ENCODE measurements around the gene NUP37.
A peak's percentile ranks its signal among the peaks of the same experiment; 100 is the strongest.
"Not testable (repeated sequence)": the region's sequence is repeated elsewhere in the genome, so short reads cannot be mapped to it uniquely, and the experiment has no call there.

The NUP37 gene

GRCh38 chr12:102095677-102096263 lies 24.1 kb downstream of the NUP37 start:
- H3K9me3 ChIP-seq (ENCODE audit: control insufficient read depth in 1 of 2, low read length in 2 of 2): no peaks in the 10 kb centered on the region
- H3K4me1 ChIP-seq (ENCODE audit: control insufficient read depth in 1 of 2, insufficient read depth in 2 of 2, low read length in 2 of 2): peaks cover 0 to 3% of the 10 kb centered on the region in 2 donors
- H3K27ac ChIP-seq (ENCODE audit: low read depth, low read length): no peak overlapping the region
- no peak overlapping the region for H3K4me3 ChIP-seq (ENCODE audit: low read depth in 1 of 2, low read length in 2 of 2)
- peaks cover 9 to 11% of the 10 kb centered on the region in 2 donors for H3K36me3 ChIP-seq (ENCODE audit: control insufficient read depth in 1 of 2, insufficient read depth in 2 of 2, low read length in 2 of 2)
- no peak overlapping the region for H3K9ac ChIP-seq (ENCODE audit: low read depth in 1 of 2, low read length in 2 of 2)
- no peaks in the 10 kb centered on the region for H3K27me3 ChIP-seq (ENCODE audit: control insufficient read depth in 1 of 2, insufficient read depth in 2 of 2, low read length in 2 of 2)

GRCh38 chr12:102093319-102093718 lies 26.6 kb downstream of the NUP37 start:
- H3K4me1 ChIP-seq (ENCODE audit: control insufficient read depth in 1 of 2, insufficient read depth in 2 of 2, low read length in 2 of 2): peaks cover 0 to 3% of the 10 kb centered on the region in 2 donors
- no peaks in the 10 kb centered on the region for H3K9me3 ChIP-seq (ENCODE audit: control insufficient read depth in 1 of 2, low read length in 2 of 2)
- no peak overlapping the region for H3K9ac ChIP-seq (ENCODE audit: low read depth in 1 of 2, low read length in 2 of 2)
- H3K27me3 ChIP-seq (ENCODE audit: control insufficient read depth in 1 of 2, insufficient read depth in 2 of 2, low read length in 2 of 2): no peaks in the 10 kb centered on the region
- peaks cover 0 to 8% of the 10 kb centered on the region in 2 donors for H3K36me3 ChIP-seq (ENCODE audit: control insufficient read depth in 1 of 2, insufficient read depth in 2 of 2, low read length in 2 of 2)
- no peak overlapping the region for H3K4me3 ChIP-seq (ENCODE audit: low read depth in 1 of 2, low read length in 2 of 2)
- no peak overlapping the region for H3K27ac ChIP-seq (ENCODE audit: low read depth, low read length)

GRCh38 chr12:102089228-102089835 lies 30.6 kb downstream of the NUP37 start:
- H3K9ac ChIP-seq (ENCODE audit: low read depth in 1 of 2, low read length in 2 of 2); H3K27me3 ChIP-seq (ENCODE audit: control insufficient read depth in 1 of 2, insufficient read depth in 2 of 2, low read length in 2 of 2); H3K27ac ChIP-seq (ENCODE audit: low read depth, low read length); H3K9me3 ChIP-seq (ENCODE audit: control insufficient read depth in 1 of 2, low read length in 2 of 2); H3K4me3 ChIP-seq (ENCODE audit: low read depth in 1 of 2, low read length in 2 of 2); H3K4me1 ChIP-seq (ENCODE audit: control insufficient read depth in 1 of 2, insufficient read depth in 2 of 2, low read length in 2 of 2): not testable (repeated sequence)
- peaks cover 0 to 20% of the 10 kb centered on the region in 2 donors for H3K36me3 ChIP-seq (ENCODE audit: control insufficient read depth in 1 of 2, insufficient read depth in 2 of 2, low read length in 2 of 2)

GRCh38 chr12:102080842-102081241 lies 39.1 kb downstream of the NUP37 start:
- Histone ChIP-seq H3K27me3 (ENCODE audit: control insufficient read depth in 1 of 2, insufficient read depth in 2 of 2, low read length in 2 of 2) (no peaks in the 10 kb centered on the region), H3K9ac (ENCODE audit: low read depth in 1 of 2, low read length in 2 of 2) (no peak overlapping the region), H3K27ac (ENCODE audit: low read depth, low read length) (no peak overlapping the region), H3K9me3 (ENCODE audit: control insufficient read depth in 1 of 2, low read length in 2 of 2) (no peaks in the 10 kb centered on the region), H3K4me1 (ENCODE audit: control insufficient read depth in 1 of 2, insufficient read depth in 2 of 2, low read length in 2 of 2) (no peaks in the 10 kb centered on the region), H3K36me3 (ENCODE audit: control insufficient read depth in 1 of 2, insufficient read depth in 2 of 2, low read length in 2 of 2) (peaks cover 17 to 30% of the 10 kb centered on the region in 2 donors), H3K4me3 (ENCODE audit: low read depth in 1 of 2, low read length in 2 of 2) (no peak overlapping the region)

GRCh38 chr12:102072092-102072491 lies 47.8 kb downstream of the NUP37 start:
- not testable (repeated sequence) for H3K4me1 ChIP-seq (ENCODE audit: control insufficient read depth in 1 of 2, insufficient read depth in 2 of 2, low read length in 2 of 2); H3K9me3 ChIP-seq (ENCODE audit: control insufficient read depth in 1 of 2, low read length in 2 of 2)

GRCh38 chr12:102069707-102070106 lies 50.2 kb downstream of the NUP37 start:
- no peak overlapping the region for H3K27ac ChIP-seq (ENCODE audit: low read depth, low read length)

More at GRCh38 chr12:102072092-102072491, 47.8 kb downstream of the NUP37 start:
- peaks cover 6 to 12% of the 10 kb centered on the region in 2 donors for H3K36me3 ChIP-seq (ENCODE audit: control insufficient read depth in 1 of 2, insufficient read depth in 2 of 2, low read length in 2 of 2)
- not testable (repeated sequence) for H3K27ac ChIP-seq (ENCODE audit: low read depth, low read length); H3K4me3 ChIP-seq (ENCODE audit: low read depth in 1 of 2, low read length in 2 of 2); H3K27me3 ChIP-seq (ENCODE audit: control insufficient read depth in 1 of 2, insufficient read depth in 2 of 2, low read length in 2 of 2); H3K9ac ChIP-seq (ENCODE audit: low read depth in 1 of 2, low read length in 2 of 2)

GRCh38 chr12:102067574-102068258 lies 52.2 kb downstream of the NUP37 start:
- Histone ChIP-seq H3K27me3 (ENCODE audit: control insufficient read depth in 1 of 2, insufficient read depth in 2 of 2, low read length in 2 of 2) (no peaks in the 10 kb centered on the region), H3K9me3 (ENCODE audit: control insufficient read depth in 1 of 2, low read length in 2 of 2) (no peaks in the 10 kb centered on the region), H3K9ac (ENCODE audit: low read depth in 1 of 2, low read length in 2 of 2) (no peak overlapping the region), H3K4me3 (ENCODE audit: low read depth in 1 of 2, low read length in 2 of 2) (no peak overlapping the region), H3K27ac (ENCODE audit: low read depth, low read length) (no peak overlapping the region), H3K36me3 (ENCODE audit: control insufficient read depth in 1 of 2, insufficient read depth in 2 of 2, low read length in 2 of 2) (no peaks in the 10 kb centered on the region), H3K4me1 (ENCODE audit: control insufficient read depth in 1 of 2, insufficient read depth in 2 of 2, low read length in 2 of 2) (no peaks in the 10 kb centered on the region)

More at GRCh38 chr12:102069707-102070106, 50.2 kb downstream of the NUP37 start:
- H3K9ac ChIP-seq (ENCODE audit: low read depth in 1 of 2, low read length in 2 of 2): no peak overlapping the region
- no peaks in the 10 kb centered on the region for H3K9me3 ChIP-seq (ENCODE audit: control insufficient read depth in 1 of 2, low read length in 2 of 2)
- no peaks in the 10 kb centered on the region for H3K4me1 ChIP-seq (ENCODE audit: control insufficient read depth in 1 of 2, insufficient read depth in 2 of 2, low read length in 2 of 2)
- H3K36me3 ChIP-seq (ENCODE audit: control insufficient read depth in 1 of 2, insufficient read depth in 2 of 2, low read length in 2 of 2): peaks cover 0 to 3% of the 10 kb centered on the region in 2 donors
- H3K27me3 ChIP-seq (ENCODE audit: control insufficient read depth in 1 of 2, insufficient read depth in 2 of 2, low read length in 2 of 2): no peaks in the 10 kb centered on the region
- H3K4me3 ChIP-seq (ENCODE audit: low read depth in 1 of 2, low read length in 2 of 2): no peak overlapping the region

GRCh38 chr12:102064476-102064875 lies 55.4 kb downstream of the NUP37 start:
- no peak overlapping the region for H3K4me3 ChIP-seq (ENCODE audit: low read depth in 1 of 2, low read length in 2 of 2)
- H3K36me3 ChIP-seq (ENCODE audit: control insufficient read depth in 1 of 2, insufficient read depth in 2 of 2, low read length in 2 of 2): no peaks in the 10 kb centered on the region
- peaks cover 3 to 4% of the 10 kb centered on the region in 2 donors for H3K4me1 ChIP-seq (ENCODE audit: control insufficient read depth in 1 of 2, insufficient read depth in 2 of 2, low read length in 2 of 2)
- no peak overlapping the region for H3K27ac ChIP-seq (ENCODE audit: low read depth, low read length)
- no peaks in the 10 kb centered on the region for H3K27me3 ChIP-seq (ENCODE audit: control insufficient read depth in 1 of 2, insufficient read depth in 2 of 2, low read length in 2 of 2)
- no peaks in the 10 kb centered on the region for H3K9me3 ChIP-seq (ENCODE audit: control insufficient read depth in 1 of 2, low read length in 2 of 2)
- no peak overlapping the region for H3K9ac ChIP-seq (ENCODE audit: low read depth in 1 of 2, low read length in 2 of 2)

GRCh38 chr12:102063069-102063468 lies 56.8 kb downstream of the NUP37 start:
- Histone ChIP-seq H3K27me3 (ENCODE audit: control insufficient read depth in 1 of 2, insufficient read depth in 2 of 2, low read length in 2 of 2) (no peaks in the 10 kb centered on the region), H3K9me3 (ENCODE audit: control insufficient read depth in 1 of 2, low read length in 2 of 2) (no peaks in the 10 kb centered on the region), H3K27ac (ENCODE audit: low read depth, low read length) (no peak overlapping the region), H3K4me3 (ENCODE audit: low read depth in 1 of 2, low read length in 2 of 2) (no peak overlapping the region), H3K36me3 (ENCODE audit: control insufficient read depth in 1 of 2, insufficient read depth in 2 of 2, low read length in 2 of 2) (no peaks in the 10 kb centered on the region), H3K9ac (ENCODE audit: low read depth in 1 of 2, low read length in 2 of 2) (no peak overlapping the region), H3K4me1 (ENCODE audit: control insufficient read depth in 1 of 2, insufficient read depth in 2 of 2, low read length in 2 of 2) (peaks cover 3 to 4% of the 10 kb centered on the region in 2 donors)

GRCh38 chr12:102062419-102062806 lies 57.5 kb downstream of the NUP37 start:
- peak overlapping the region; percentile 38 to 84 for H3K4me3 ChIP-seq (ENCODE audit: low read depth in 1 of 2, low read length in 2 of 2)
- no peaks in the 10 kb centered on the region for H3K9me3 ChIP-seq (ENCODE audit: control insufficient read depth in 1 of 2, low read length in 2 of 2)
- H3K27me3 ChIP-seq (ENCODE audit: control insufficient read depth in 1 of 2, insufficient read depth in 2 of 2, low read length in 2 of 2): no peaks in the 10 kb centered on the region
- H3K4me1 ChIP-seq (ENCODE audit: control insufficient read depth in 1 of 2, insufficient read depth in 2 of 2, low read length in 2 of 2): peaks cover 3 to 4% of the 10 kb centered on the region in 2 donors
- H3K9ac ChIP-seq (ENCODE audit: low read depth in 1 of 2, low read length in 2 of 2): no peak overlapping the region
- no peak overlapping the region for H3K27ac ChIP-seq (ENCODE audit: low read depth, low read length)
- H3K36me3 ChIP-seq (ENCODE audit: control insufficient read depth in 1 of 2, insufficient read depth in 2 of 2, low read length in 2 of 2): no peaks in the 10 kb centered on the region

Data from duodenal mucosa (tissue), 2 donors.